Medulla oblongata (tissue), 1 donor: Measurements from ENCODE around the gene FIGN.

Experiments
- DNase-seq: peaks from one replicate; pipeline ENCODE4 v3.0.0-alpha.2; 2015; ENCODE audit errors: extremely low spot score

Gene FIGN

GRCh38 chr2:163708265-163708664 is 27.5 kb downstream of the FIGN start:
- DNase-seq: no peak

- DNase-seq: no peak
These were observed 32.4 kb downstream of the FIGN start for GRCh38 chr2:163703386-163703785.

- no peak for DNase-seq
These were observed 34.2 kb downstream of the FIGN start for GRCh38 chr2:163701399-163702195.

- DNase-seq: no peak
These were observed 37.0 kb downstream of the FIGN start for GRCh38 chr2:163698857-163699256.

- DNase-seq: no peak
These were observed 37.8 kb downstream of the FIGN start for GRCh38 chr2:163697846-163698637.

- no peak for DNase-seq
These were observed 38.4 kb downstream of the FIGN start for GRCh38 chr2:163697429-163697828.

GRCh38 chr2:163693484-163693883 is 42.3 kb downstream of the FIGN start:
- DNase-seq: no peak

GRCh38 chr2:163692611-163693482 is 43.0 kb downstream of the FIGN start:
- DNase-seq: no peak

GRCh38 chr2:163692081-163692480 is 43.7 kb downstream of the FIGN start:
- no peak for DNase-seq

- DNase-seq: no peak
These were observed 44.9 kb downstream of the FIGN start for GRCh38 chr2:163690896-163691295.

GRCh38 chr2:163687217-163687616 is 48.6 kb downstream of the FIGN start:
- DNase-seq: no peak

GRCh38 chr2:163686289-163686688 is 49.5 kb downstream of the FIGN start:
- DNase-seq: no peak

GRCh38 chr2:163682695-163683094 is 53.1 kb downstream of the FIGN start:
- no peak for DNase-seq

- peak; percentile 53 for DNase-seq
These were observed 54.1 kb downstream of the FIGN start for GRCh38 chr2:163681745-163682144.

- DNase-seq: peak; percentile 35
These were observed 60.4 kb downstream of the FIGN start for GRCh38 chr2:163675388-163675787.

GRCh38 chr2:163673522-163673921 is 62.3 kb downstream of the FIGN start:
- DNase-seq: no peak

- DNase-seq: no peak
These were observed 64.9 kb downstream of the FIGN start for GRCh38 chr2:163670929-163671328.

- no peak for DNase-seq
These were observed 66.3 kb downstream of the FIGN start for GRCh38 chr2:163669506-163669905.

- no peak for DNase-seq
These were observed 68.5 kb downstream of the FIGN start for GRCh38 chr2:163667064-163667887.

- DNase-seq: no peak
These were observed 70.0 kb downstream of the FIGN start for GRCh38 chr2:163665817-163666216.

GRCh38 chr2:163665051-163665450 is 70.8 kb downstream of the FIGN start:
- DNase-seq: no peak
